SU-DHL-6 (cell line): ENCODE data around the gene PDCD10.

Experiments used
- EZH2phosphoT487 ChIP-seq: fragments of 200-600 bp; sonication (generic), shearing (Covaris generic); conservative IDR thresholded peaks from 2 replicates; pipeline ENCODE4 v1.6.1; 2018; ENCODE audit warnings: mild to moderate bottlenecking, antibody characterized with exemption, low read length, moderate library complexity, mixed read lengths
- TF ChIP-seq, protein P1 (sequence below): fragments of 200-600 bp; sonication (generic); IDR thresholded peaks from one replicate; pipeline ENCODE4 v1.5.1; 2017; ENCODE audit warnings: antibody characterized with exemption, mild to moderate bottlenecking, low read length, moderate library complexity; ENCODE audit not compliant: insufficient read depth, poor library complexity, severe bottlenecking

- TF ChIP-seq, protein P1, sequence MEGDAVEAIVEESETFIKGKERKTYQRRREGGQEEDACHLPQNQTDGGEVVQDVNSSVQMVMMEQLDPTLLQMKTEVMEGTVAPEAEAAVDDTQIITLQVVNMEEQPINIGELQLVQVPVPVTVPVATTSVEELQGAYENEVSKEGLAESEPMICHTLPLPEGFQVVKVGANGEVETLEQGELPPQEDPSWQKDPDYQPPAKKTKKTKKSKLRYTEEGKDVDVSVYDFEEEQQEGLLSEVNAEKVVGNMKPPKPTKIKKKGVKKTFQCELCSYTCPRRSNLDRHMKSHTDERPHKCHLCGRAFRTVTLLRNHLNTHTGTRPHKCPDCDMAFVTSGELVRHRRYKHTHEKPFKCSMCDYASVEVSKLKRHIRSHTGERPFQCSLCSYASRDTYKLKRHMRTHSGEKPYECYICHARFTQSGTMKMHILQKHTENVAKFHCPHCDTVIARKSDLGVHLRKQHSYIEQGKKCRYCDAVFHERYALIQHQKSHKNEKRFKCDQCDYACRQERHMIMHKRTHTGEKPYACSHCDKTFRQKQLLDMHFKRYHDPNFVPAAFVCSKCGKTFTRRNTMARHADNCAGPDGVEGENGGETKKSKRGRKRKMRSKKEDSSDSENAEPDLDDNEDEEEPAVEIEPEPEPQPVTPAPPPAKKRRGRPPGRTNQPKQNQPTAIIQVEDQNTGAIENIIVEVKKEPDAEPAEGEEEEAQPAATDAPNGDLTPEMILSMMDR = no peak
- no peak for TF ChIP-seq EZH2phosphoT487
Measured at GRCh38 chr3:167783781-167784180, 49.1 kb upstream of the PDCD10 start.
